HepG2 (cell line): ENCODE results near the gene TGFBRAP1. TPM values are rescaled to one million over a fixed set of nuclear protein-coding genes. Genes with fewer than 3 reads are reported as not detected.
A peak's percentile ranks its signal among the peaks of the same experiment; 100 is the strongest.

ENCODE experiments used
- ATAC-seq: fragments of 200-7000 bp; cut with Tn5 transposase; 3 replicates; pipeline ENCODE4 v1.9.1; 2020; ENCODE audit warnings: mild to moderate bottlenecking, moderate library complexity
- BruUV-seq: library from RNA; stranded (reverse); fragments of 400-500 nt; replicated peaks from 2 replicates; lab custom pipeline; 2021; lab: Mats Ljungman, UMichigan
- CTCF ChIA-PET: fragments of 300-600 bp; formaldehyde crosslinking; extraction: SDS; loops from one replicate; lab custom pipeline; 2021; ENCODE audit warnings: low total read pairs, inconsistent platforms, low intra/inter-chr PET ratio; lab: Yijun Ruan, JAX
- POLR2A ChIA-PET: fragments of 350-600 bp; sonication (Branson Sonifier 250); formaldehyde crosslinking; loops from one replicate; lab custom pipeline; 2020; ENCODE audit warnings: antibody characterized with exemption, inconsistent platforms; lab: Yijun Ruan, JAX
- DNase-seq: peaks from one replicate; pipeline ENCODE4 v3.0.0-alpha.2; 2015; ENCODE audit warnings: low spot score
- FAIRE-seq: peaks from 3 replicates; lab custom pipeline; 2011; peaks lifted over from hg19 to GRCh38; lab: Jason Lieb, UNC
- H2AFZ ChIP-seq: one replicate; pipeline ENCODE4 v1.6.1; 2011; ENCODE audit warnings: low read length, inconsistent platforms
- H3K27ac ChIP-seq: fragments of 300-600 bp; 3 replicates; pipeline ENCODE4 v1.8.0; 2011; ENCODE audit warnings: mixed run types, mild to moderate bottlenecking, mixed read lengths, low read length, inconsistent platforms; ENCODE audit not compliant: insufficient read depth; ENCODE audit errors: extremely low read length
- H3K27me3 ChIP-seq, 2 experiments: fragments of 200-600 bp in 1 of 2; 2 replicates in 1 of 2; 3 replicates in 1 of 2; pipeline versions ENCODE4 v1.6.0 to v1.8.0; 2011; ENCODE audit warnings: low read length in 2 of 2, mild to moderate bottlenecking in 2 of 2, moderate library complexity in 2 of 2, inconsistent platforms in 1 of 2; ENCODE audit not compliant: insufficient read depth in 2 of 2, control insufficient read depth in 1 of 2
- H3K36me3 ChIP-seq, 2 experiments: fragments of 200-600 bp in 1 of 2; replicated peaks in 1 of 2; 2 replicates in 1 of 2; 3 replicates in 1 of 2; pipeline versions ENCODE4 v1.5.1 to v1.8.0; 2011; ENCODE audit warnings: low read length in 2 of 2, inconsistent platforms in 1 of 2; ENCODE audit not compliant: insufficient read depth in 2 of 2, control insufficient read depth in 1 of 2
- H3K4me1 ChIP-seq: 2 replicates; pipeline ENCODE4 v1.5.1; 2012; ENCODE audit warnings: low read length, inconsistent platforms; ENCODE audit not compliant: insufficient read depth
- H3K4me2 ChIP-seq: 2 replicates; pipeline ENCODE4 v1.6.0; 2011; ENCODE audit warnings: low read depth, low read length, inconsistent platforms
- H3K4me3 ChIP-seq, 3 experiments: fragments of 200-600 bp in 1 of 3; sonication (generic), shearing (Covaris generic) in 1 of 3; replicated peaks in 1 of 3; 2 replicates each; pipeline ENCODE4 v1.5.1; 2011 to 2016; ENCODE audit warnings: low read length in 3 of 3, inconsistent platforms in 2 of 3, low read depth in 2 of 3, mild to moderate bottlenecking in 2 of 3, control low read depth in 1 of 3, mixed read lengths in 1 of 3; ENCODE audit not compliant: insufficient read depth in 1 of 3
- H3K79me2 ChIP-seq: one replicate; pipeline ENCODE4 v1.6.1; 2011; ENCODE audit warnings: low read length, inconsistent platforms; ENCODE audit not compliant: insufficient read depth
- H3K9ac ChIP-seq: 2 replicates; pipeline ENCODE4 v1.6.0; 2011; ENCODE audit warnings: mild to moderate bottlenecking, low read depth, low read length, inconsistent platforms; ENCODE audit not compliant: insufficient read depth
- H3K9me3 ChIP-seq: 2 replicates; pipeline ENCODE4 v1.5.1; 2012; ENCODE audit warnings: mild to moderate bottlenecking, low read length
- H4K20me1 ChIP-seq: 2 replicates; pipeline ENCODE4 v1.6.0; 2011; ENCODE audit warnings: inconsistent platforms, mild to moderate bottlenecking, low read length, moderate library complexity; ENCODE audit not compliant: insufficient read depth
- ARID3A ChIP-seq: IDR thresholded peaks from 2 replicates; pipeline ENCODE4 v1.6.1; 2012; ENCODE audit warnings: low read depth, low read length, improper control_type of control experiment
- KLF16 ChIP-seq, 2 experiments: sonication (generic) in 1 of 2; formaldehyde crosslinking in 1 of 2; IDR thresholded peaks; 2 replicates each; pipeline versions ENCODE4 v1.6.1 to v1.8.0; 2016 to 2023; ENCODE audit warnings: missing genetic modification reagents in 2 of 2, missing compliant biosample characterization in 1 of 2
- MAF1 ChIP-seq: sonication (generic); formaldehyde crosslinking; IDR thresholded peaks from 2 replicates; pipeline ENCODE4 v1.5.0; 2020; ENCODE audit warnings: missing genetic modification reagents, borderline replicate concordance
- MIXL1 ChIP-seq: IDR thresholded peaks from 2 replicates; pipeline ENCODE4 v1.6.1; 2016
- RAD21 ChIP-seq: fragments of 450-650 bp; formaldehyde crosslinking; IDR thresholded peaks from 2 replicates; pipeline ENCODE4 v1.5.0; 2020; ENCODE audit warnings: mild to moderate bottlenecking
- RXRB ChIP-seq: IDR thresholded peaks from 2 replicates; pipeline ENCODE4 v1.6.1; 2016; ENCODE audit warnings: borderline replicate concordance, missing genetic modification reagents, missing compliant biosample characterization
- SIN3B ChIP-seq: fragments of 150-350 bp; IDR thresholded peaks from 2 replicates; pipeline ENCODE4 v1.6.1; 2014; ENCODE audit warnings: low read length
- STAG1 ChIP-seq: sonication (generic); formaldehyde crosslinking; IDR thresholded peaks from 2 replicates; pipeline ENCODE4 v1.4.0; 2020; ENCODE audit warnings: missing genetic modification reagents
- TCF7 ChIP-seq: sonication (generic); IDR thresholded peaks from 2 replicates; pipeline ENCODE4 v1.6.1; 2016; ENCODE audit warnings: antibody characterized with exemption, low read depth
- TOE1 ChIP-seq: sonication (generic); formaldehyde crosslinking; IDR thresholded peaks from 2 replicates; pipeline ENCODE4 v1.4.0; 2020; ENCODE audit warnings: mild to moderate bottlenecking, missing genetic modification reagents
- WGBS: methylation state at CpG from one replicate; pipeline ENCODE4 v1.1.6; 2017; ENCODE audit warnings: low lambda C conversion rate; 5-methylcytosine and 5-hydroxymethylcytosine counted together
- in situ Hi-C: cut with HindIII; loops from 2 replicates; pipeline ENCODE4 v1.10.0; 2017; ENCODE audit warnings: low pct_unique_long_range_greater_than_20kb; ENCODE audit not compliant: extremely low pct_ligation_motif_present
- intact Hi-C: fragments of 100-400 bp; cut with micrococcal nuclease; formaldehyde crosslinking; loops from one replicate; pipeline ENCODE4 v1.10.0; 2022; ENCODE audit not compliant: unreplicated experiment
- polyA plus RNA-seq, 8 experiments: library from polyadenylated mRNA; depleted of rRNA in 3 of 8; stranded (reverse) in 7 of 8; unstranded in 1 of 8; fragments of >200 nt; fragmentation: Illumina TruSeq in 4 of 8; extraction: Trizol in 4 of 8; gene quantifications; 2 replicates each; pipeline versions ENCODE4 v1.2.1 to v1.2.3, GENCODE V29; 2011 to 2016; ENCODE audit warnings: low read depth in 4 of 8, missing spikeins in 1 of 8, mixed read lengths in 1 of 8; ENCODE audit not compliant: insufficient read depth in 1 of 8
- total RNA-seq, 5 experiments: library from RNA; depleted of rRNA; stranded (reverse); fragments of >200 nt; fragmentation: Illumina TruSeq; extraction: Trizol; gene quantifications; 2 replicates each; pipeline ENCODE4 v1.2.3, GENCODE V29; 2016; ENCODE audit warnings: low read depth in 1 of 5
- TF ChIP-seq, protein P1 (sequence below): fragments of 450-650 bp; IDR thresholded peaks from 2 replicates; pipeline ENCODE4 v1.6.1; 2016
- TF ChIP-seq, protein P2 (sequence below): sonication (generic); formaldehyde crosslinking; IDR thresholded peaks from 2 replicates; pipeline ENCODE4 v1.4.0; 2020; ENCODE audit warnings: missing genetic modification reagents, borderline replicate concordance

TGFBRAP1 gene
- total and polyA plus RNA-seq, 2 of the 13 experiments (the other 11 are each of a cell fraction or from before 2014, with no cell fraction given), result 12.7 to 22.9 TPM

DNA sequence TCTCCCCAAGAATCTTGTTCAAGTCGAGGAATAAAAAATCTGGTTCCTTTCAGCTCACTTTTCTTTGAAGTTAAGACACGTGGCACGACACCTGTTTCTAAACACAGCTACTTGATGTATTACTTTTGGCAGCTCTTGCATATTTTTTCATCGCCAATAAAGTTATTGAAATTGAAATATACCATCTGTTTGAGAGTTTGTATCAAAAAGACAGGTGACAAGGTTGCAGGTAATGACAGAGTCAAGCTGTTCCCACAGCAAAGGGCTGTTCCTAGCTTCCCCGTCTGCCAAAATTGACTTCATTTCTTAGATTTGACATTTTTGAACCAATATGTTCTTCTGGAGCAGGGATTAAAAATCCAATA, 93.5 kb downstream of the TGFBRAP1 start:
- no TSS peak for BruUV-seq
- ChIA-PET CTCF (interaction anchor here (1.1 to 2.1 kb wide), 2 partner anchors 117 to 122 kb away, joined by 3 to 50 read pairs; no protein-coding TSS in a partner anchor), POLR2A (no interaction called here)
- H3K9me3 ChIP-seq, result no peaks in the 10 kb centered on the region
- no peak overlapping the region for H3K4me3 ChIP-seq
- 10% methylated on average over 5 of the region's 5 CpGs for WGBS
- H3K9ac ChIP-seq, result no peak overlapping the region
- FAIRE-seq (no peak), DNase-seq (no peak), ATAC-seq (no peak)
- H2AFZ ChIP-seq, result no peak overlapping the region
- intact Hi-C loops (no loop called here), in situ Hi-C loops (loop anchor here (5.0 kb wide), 1 partner anchor 124 kb away; no protein-coding TSS in a partner anchor)
- H4K20me1 ChIP-seq, result no peaks in the 10 kb centered on the region
- no peak overlapping the region for H3K4me2 ChIP-seq
- H3K4me1 ChIP-seq, result no peaks in the 10 kb centered on the region
- no peaks in the 10 kb centered on the region for H3K36me3 ChIP-seq
- H3K79me2 ChIP-seq, result no peaks in the 10 kb centered on the region
- TF ChIP-seq TOE1, result no peak
- TF ChIP-seq, protein P1, sequence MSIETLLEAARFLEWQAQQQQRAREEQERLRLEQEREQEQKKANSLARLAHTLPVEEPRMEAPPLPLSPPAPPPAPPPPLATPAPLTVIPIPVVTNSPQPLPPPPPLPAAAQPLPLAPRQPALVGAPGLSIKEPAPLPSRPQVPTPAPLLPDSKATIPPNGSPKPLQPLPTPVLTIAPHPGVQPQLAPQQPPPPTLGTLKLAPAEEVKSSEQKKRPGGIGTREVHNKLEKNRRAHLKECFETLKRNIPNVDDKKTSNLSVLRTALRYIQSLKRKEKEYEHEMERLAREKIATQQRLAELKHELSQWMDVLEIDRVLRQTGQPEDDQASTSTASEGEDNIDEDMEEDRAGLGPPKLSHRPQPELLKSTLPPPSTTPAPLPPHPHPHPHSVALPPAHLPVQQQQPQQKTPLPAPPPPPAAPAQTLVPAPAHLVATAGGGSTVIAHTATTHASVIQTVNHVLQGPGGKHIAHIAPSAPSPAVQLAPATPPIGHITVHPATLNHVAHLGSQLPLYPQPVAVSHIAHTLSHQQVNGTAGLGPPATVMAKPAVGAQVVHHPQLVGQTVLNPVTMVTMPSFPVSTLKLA, result peak; percentile 50
- no peak overlapping the region for H3K27ac ChIP-seq
- peaks cover 0 to 9% of the 10 kb centered on the region in 2 experiments; a peak in 3 of 5 replicates for H3K27me3 ChIP-seq

GRCh38 chr2:105235388-105236059, 94.0 kb downstream of the TGFBRAP1 start:
- CTCF ChIA-PET, result interaction anchor here (1.1 to 2.1 kb wide), 2 partner anchors 117 to 121 kb away, joined by 3 to 50 read pairs; no protein-coding TSS in a partner anchor
- no peak overlapping the region for H3K27ac ChIP-seq
- in situ Hi-C loops (loop anchor here (5.0 kb wide), 1 partner anchor 123 kb away; no protein-coding TSS in a partner anchor), intact Hi-C loops (no loop called here)
- H4K20me1 ChIP-seq, result no peaks in the 10 kb centered on the region
- no peak overlapping the region for H2AFZ ChIP-seq
- peak; percentile 85 for ATAC-seq
- no peaks in the 10 kb centered on the region for H3K4me1 ChIP-seq
- no peaks in the 10 kb centered on the region for H3K79me2 ChIP-seq
- H3K9me3 ChIP-seq, result no peaks in the 10 kb centered on the region
- peak; percentile 74 for DNase-seq
- no peak overlapping the region for H3K9ac ChIP-seq
- H3K36me3 ChIP-seq, result no peaks in the 10 kb centered on the region
- no peak overlapping the region for H3K4me2 ChIP-seq
- WGBS, result 4% methylated on average over 12 of the region's 12 CpGs
- H3K4me3 ChIP-seq, result no peak overlapping the region
- BruUV-seq, result no TSS peak
- peak; percentile 88 for FAIRE-seq
- peaks cover 0 to 9% of the 10 kb centered on the region in 2 experiments; a peak in 3 of 5 replicates for H3K27me3 ChIP-seq
- POLR2A ChIA-PET, result no interaction called here
- TF ChIP-seq SIN3B, result no peak
- TF ChIP-seq, protein P2, sequence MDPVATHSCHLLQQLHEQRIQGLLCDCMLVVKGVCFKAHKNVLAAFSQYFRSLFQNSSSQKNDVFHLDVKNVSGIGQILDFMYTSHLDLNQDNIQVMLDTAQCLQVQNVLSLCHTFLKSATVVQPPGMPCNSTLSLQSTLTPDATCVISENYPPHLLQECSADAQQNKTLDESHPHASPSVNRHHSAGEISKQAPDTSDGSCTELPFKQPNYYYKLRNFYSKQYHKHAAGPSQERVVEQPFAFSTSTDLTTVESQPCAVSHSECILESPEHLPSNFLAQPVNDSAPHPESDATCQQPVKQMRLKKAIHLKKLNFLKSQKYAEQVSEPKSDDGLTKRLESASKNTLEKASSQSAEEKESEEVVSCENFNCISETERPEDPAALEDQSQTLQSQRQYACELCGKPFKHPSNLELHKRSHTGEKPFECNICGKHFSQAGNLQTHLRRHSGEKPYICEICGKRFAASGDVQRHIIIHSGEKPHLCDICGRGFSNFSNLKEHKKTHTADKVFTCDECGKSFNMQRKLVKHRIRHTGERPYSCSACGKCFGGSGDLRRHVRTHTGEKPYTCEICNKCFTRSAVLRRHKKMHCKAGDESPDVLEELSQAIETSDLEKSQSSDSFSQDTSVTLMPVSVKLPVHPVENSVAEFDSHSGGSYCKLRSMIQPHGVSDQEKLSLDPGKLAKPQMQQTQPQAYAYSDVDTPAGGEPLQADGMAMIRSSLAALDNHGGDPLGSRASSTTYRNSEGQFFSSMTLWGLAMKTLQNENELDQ (CRISPR knock-in tag), result no peak
- no peak for TF ChIP-seq MAF1 (CRISPR knock-in tag)
- 0 out of 2 replicates have a peak, but pooled peaks have one; percentile 51 for TF ChIP-seq ARID3A
- TF ChIP-seq KLF16 (CRISPR knock-in tag; IDR thresholded peaks at IDR 0.05), result no peak
- TF ChIP-seq TCF7, result no peak
- TF ChIP-seq RAD21 (CRISPR knock-in tag), result peak; percentile 54
- peak; percentile 59 for TF ChIP-seq STAG1 (CRISPR knock-in tag)
- TF ChIP-seq MIXL1 (CRISPR knock-in tag), result peak; percentile 46; the same call in 1 of the 2 replicates
- TF ChIP-seq RXRB (CRISPR knock-in tag), result peak; percentile 16; the same call in 1 of the 2 replicates
